ENCODE results near the gene NEK11. TPM values are rescaled to one million over a fixed set of nuclear protein-coding genes. Genes with fewer than 3 reads are reported as not detected.

The NEK11 gene
- total and polyA plus RNA-seq, 10 donors: 0.77 to 5.9 (median 3.4) TPM

DNA sequence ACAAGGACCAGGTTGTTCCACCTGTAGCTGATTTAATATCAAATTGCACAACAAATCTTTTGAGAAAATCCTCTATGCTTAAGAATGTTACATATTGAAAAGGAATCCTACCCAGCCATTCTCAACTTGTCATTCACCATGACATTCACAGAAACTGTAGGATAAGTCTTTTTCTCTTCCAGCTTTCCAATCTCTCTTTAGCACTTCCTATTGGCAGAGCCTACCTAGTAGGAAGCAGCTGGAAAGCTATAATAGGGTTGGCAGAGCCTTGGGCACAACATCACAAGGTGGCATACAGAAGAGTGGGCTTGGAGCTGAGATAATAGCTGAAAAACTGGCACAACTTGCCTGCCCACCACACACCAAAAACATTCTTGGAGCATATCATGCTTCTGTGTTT lies 287.6 kb downstream of the NEK11 start:
- Histone ChIP-seq H3K36me3 (no peaks in the 10 kb centered on the region), H3K27me3 (replicated peaks in 1 of 7) (no peaks in the 10 kb centered on the region), H3K9me3 (peaks cover 0 to 4% (median 0%) of the 10 kb centered on the region in 8 donors), H3K4me1 (no peaks in the 10 kb centered on the region), H3K27ac (no peak overlapping the region), H3K4me3 (no peak overlapping the region)
- no peak for DNase-seq
- TF ChIP-seq, protein P1, sequence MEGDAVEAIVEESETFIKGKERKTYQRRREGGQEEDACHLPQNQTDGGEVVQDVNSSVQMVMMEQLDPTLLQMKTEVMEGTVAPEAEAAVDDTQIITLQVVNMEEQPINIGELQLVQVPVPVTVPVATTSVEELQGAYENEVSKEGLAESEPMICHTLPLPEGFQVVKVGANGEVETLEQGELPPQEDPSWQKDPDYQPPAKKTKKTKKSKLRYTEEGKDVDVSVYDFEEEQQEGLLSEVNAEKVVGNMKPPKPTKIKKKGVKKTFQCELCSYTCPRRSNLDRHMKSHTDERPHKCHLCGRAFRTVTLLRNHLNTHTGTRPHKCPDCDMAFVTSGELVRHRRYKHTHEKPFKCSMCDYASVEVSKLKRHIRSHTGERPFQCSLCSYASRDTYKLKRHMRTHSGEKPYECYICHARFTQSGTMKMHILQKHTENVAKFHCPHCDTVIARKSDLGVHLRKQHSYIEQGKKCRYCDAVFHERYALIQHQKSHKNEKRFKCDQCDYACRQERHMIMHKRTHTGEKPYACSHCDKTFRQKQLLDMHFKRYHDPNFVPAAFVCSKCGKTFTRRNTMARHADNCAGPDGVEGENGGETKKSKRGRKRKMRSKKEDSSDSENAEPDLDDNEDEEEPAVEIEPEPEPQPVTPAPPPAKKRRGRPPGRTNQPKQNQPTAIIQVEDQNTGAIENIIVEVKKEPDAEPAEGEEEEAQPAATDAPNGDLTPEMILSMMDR (IDR thresholded peaks at IDR 0.05 in 8 of 11, conservative IDR thresholded peaks at IDR 0.05 in 3 of 11): no peak
- no peak for TF ChIP-seq POLR2AphosphoS5 (IDR thresholded peaks at IDR 0.05)
- TF ChIP-seq POLR2A (IDR thresholded peaks at IDR 0.05): no peak
- intact Hi-C loops (cut with DNase I; ENCODE audit: low total_unique reads): no loop called here

DNA sequence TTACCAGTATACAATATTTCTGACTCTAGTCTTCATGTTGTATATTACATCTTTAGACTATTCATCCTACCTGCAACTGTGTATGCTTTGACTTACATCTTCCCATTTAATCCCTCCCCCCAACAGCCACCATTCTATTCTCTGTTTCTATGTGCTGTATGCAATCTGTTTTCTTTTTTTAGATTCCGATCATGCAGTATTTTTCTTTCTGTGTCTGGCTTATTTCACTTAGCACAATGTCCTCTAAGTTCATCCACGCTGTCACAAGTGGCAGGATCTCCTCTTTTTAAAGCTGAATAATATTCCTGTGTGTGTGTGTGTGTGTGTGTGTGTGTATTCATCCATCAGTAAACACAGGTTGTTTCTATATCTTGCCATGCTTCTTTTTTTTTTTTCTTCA lies 288.5 kb downstream of the NEK11 start:
- TF ChIP-seq, protein P1 (IDR thresholded peaks at IDR 0.05 in 8 of 11, conservative IDR thresholded peaks at IDR 0.05 in 3 of 11): no peak
- TF ChIP-seq POLR2AphosphoS5 (IDR thresholded peaks at IDR 0.05) (no peak), POLR2A (IDR thresholded peaks at IDR 0.05) (no peak)
- no peaks in the 10 kb centered on the region for H3K36me3 ChIP-seq
- no peak overlapping the region for H3K27ac ChIP-seq
- intact Hi-C loops (cut with DNase I; ENCODE audit: low total_unique reads): no loop called here
- H3K4me1 ChIP-seq: no peaks in the 10 kb centered on the region
- DNase-seq: no peak
- no peaks in the 10 kb centered on the region for H3K27me3 ChIP-seq (replicated peaks in 1 of 7)
- H3K4me3 ChIP-seq: no peak overlapping the region
- 88 to 93% (median 90%) methylated on average over 2 of the region's 2 CpGs for WGBS, 5 donors
- peaks cover 0 to 4% (median 0%) of the 10 kb centered on the region in 8 donors for H3K9me3 ChIP-seq

DNA sequence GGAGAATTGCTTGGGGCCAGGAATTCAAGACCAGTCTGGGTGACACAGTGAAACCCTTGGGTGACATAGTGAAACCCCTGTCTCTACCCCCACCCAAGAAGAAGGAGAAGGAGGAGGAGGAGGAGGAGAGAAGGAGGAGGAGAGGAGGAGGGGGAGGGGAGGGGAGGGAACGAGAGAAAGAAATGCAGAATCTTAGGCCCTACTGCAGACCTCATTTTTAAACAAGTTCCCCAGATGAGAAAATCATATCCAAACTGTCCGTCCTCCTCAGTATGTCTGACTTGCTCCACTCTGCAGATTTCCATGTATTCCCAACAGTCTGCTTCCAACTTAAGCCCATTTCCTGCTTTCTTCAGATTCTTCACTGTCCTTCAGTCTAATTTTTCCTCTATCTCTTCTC lies 291.0 kb downstream of the NEK11 start:
- no peak for TF ChIP-seq POLR2A (IDR thresholded peaks at IDR 0.05)
- TF ChIP-seq POLR2AphosphoS5 (IDR thresholded peaks at IDR 0.05): no peak
- TF ChIP-seq, protein P1 (IDR thresholded peaks at IDR 0.05 in 8 of 11, conservative IDR thresholded peaks at IDR 0.05 in 3 of 11): no peak
- no peaks in the 10 kb centered on the region for H3K36me3 ChIP-seq

GRCh38 chr3:131323014-131323413 lies 296.3 kb downstream of the NEK11 start:
- H3K27me3 ChIP-seq (replicated peaks in 1 of 7): no peaks in the 10 kb centered on the region

More for the DNA sequence above, 291.0 kb downstream of the NEK11 start:
- intact Hi-C loops (cut with DNase I; ENCODE audit: low total_unique reads): no loop called here
- H3K27me3 ChIP-seq (replicated peaks in 1 of 7): no peaks in the 10 kb centered on the region
- H3K4me3 ChIP-seq: no peak overlapping the region
- H3K27ac ChIP-seq: no peak overlapping the region
- no peak for DNase-seq
- peaks cover 0 to 4% (median 0%) of the 10 kb centered on the region in 8 donors for H3K9me3 ChIP-seq
- 73 to 96% (median 83%) methylated on average over 2 of the region's 2 CpGs for WGBS, 5 donors
- no peaks in the 10 kb centered on the region for H3K4me1 ChIP-seq

More at GRCh38 chr3:131323014-131323413, 296.3 kb downstream of the NEK11 start:
- TF ChIP-seq POLR2A (IDR thresholded peaks at IDR 0.05) (no peak), POLR2AphosphoS5 (IDR thresholded peaks at IDR 0.05) (no peak)
- TF ChIP-seq, protein P1 (IDR thresholded peaks at IDR 0.05 in 8 of 11, conservative IDR thresholded peaks at IDR 0.05 in 3 of 11): no peak
- intact Hi-C loops (cut with DNase I; ENCODE audit: low total_unique reads): no loop called here
- Histone ChIP-seq H3K4me3 (no peak overlapping the region), H3K9me3 (no peaks in the 10 kb centered on the region), H3K27ac (no peak overlapping the region), H3K36me3 (peaks cover 0 to 5% (median 0%) of the 10 kb centered on the region in 6 donors), H3K4me1 (no peaks in the 10 kb centered on the region)
- 75 to 93% (median 86%) methylated on average over 3 of the region's 3 CpGs for WGBS, 5 donors
- no peak for DNase-seq
